ENCODE data around the gene USPL1. TPM values are rescaled to one million over a fixed set of nuclear protein-coding genes. Genes with fewer than 3 reads are reported as not detected.
A peak's percentile ranks its signal among the peaks of the same experiment; 100 is the strongest.

The USPL1 gene
- total and polyA plus RNA-seq, 2 experiments from 2014 or later: 9.5 to 22.0 TPM

DNA sequence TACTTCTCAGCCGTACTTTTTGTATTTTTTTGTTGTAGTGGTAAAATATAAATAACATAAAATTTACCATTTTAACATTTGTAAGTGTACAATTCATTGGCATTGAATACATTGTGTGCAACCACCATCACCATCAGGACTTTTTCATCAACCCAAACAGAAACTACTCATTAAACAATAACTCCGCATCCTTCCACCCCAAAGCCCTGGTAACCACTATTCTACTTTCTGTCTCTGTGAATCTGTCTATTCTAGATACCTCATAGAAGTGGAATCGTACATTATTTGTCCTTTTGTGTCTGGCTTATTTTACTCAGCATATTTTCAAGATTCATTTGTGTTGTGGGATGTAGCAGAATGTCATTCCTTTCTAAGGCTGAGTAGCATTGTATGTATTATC lies 38.5 kb downstream of the USPL1 start:
- H2AFZ ChIP-seq: no peak overlapping the region
- TF ChIP-seq EZH2 (IDR thresholded peaks at IDR 0.05; ENCODE audit: borderline replicate concordance) (no peak), EZH2phosphoT487 (IDR thresholded peaks at IDR 0.05; ENCODE audit: low read depth, severe bottlenecking, unreplicated experiment) (no peak)
- TF ChIP-seq, protein P1, sequence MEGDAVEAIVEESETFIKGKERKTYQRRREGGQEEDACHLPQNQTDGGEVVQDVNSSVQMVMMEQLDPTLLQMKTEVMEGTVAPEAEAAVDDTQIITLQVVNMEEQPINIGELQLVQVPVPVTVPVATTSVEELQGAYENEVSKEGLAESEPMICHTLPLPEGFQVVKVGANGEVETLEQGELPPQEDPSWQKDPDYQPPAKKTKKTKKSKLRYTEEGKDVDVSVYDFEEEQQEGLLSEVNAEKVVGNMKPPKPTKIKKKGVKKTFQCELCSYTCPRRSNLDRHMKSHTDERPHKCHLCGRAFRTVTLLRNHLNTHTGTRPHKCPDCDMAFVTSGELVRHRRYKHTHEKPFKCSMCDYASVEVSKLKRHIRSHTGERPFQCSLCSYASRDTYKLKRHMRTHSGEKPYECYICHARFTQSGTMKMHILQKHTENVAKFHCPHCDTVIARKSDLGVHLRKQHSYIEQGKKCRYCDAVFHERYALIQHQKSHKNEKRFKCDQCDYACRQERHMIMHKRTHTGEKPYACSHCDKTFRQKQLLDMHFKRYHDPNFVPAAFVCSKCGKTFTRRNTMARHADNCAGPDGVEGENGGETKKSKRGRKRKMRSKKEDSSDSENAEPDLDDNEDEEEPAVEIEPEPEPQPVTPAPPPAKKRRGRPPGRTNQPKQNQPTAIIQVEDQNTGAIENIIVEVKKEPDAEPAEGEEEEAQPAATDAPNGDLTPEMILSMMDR (IDR thresholded peaks at IDR 0.05; ENCODE audit: poor library complexity): no peak
- no peaks in the 10 kb centered on the region for H3K36me3 ChIP-seq (replicated peaks; ENCODE audit: insufficient read depth, low read depth)
- H3K4me3 ChIP-seq: no peak overlapping the region
- H3K9me2 ChIP-seq (replicated peaks; ENCODE audit: insufficient read depth): no peaks in the 10 kb centered on the region
- no peaks in the 10 kb centered on the region for H4K20me1 ChIP-seq (ENCODE audit: insufficient read depth, poor library complexity, severe bottlenecking)
- 92% methylated on average over 3 of the region's 3 CpGs for WGBS (ENCODE audit: low lambda C conversion rate, missing lambda C conversion rate)
- H3K27me3 ChIP-seq: no peaks in the 10 kb centered on the region
- H3K79me2 ChIP-seq: no peaks in the 10 kb centered on the region
- H3K4me2 ChIP-seq: no peak overlapping the region
- H3K4me1 ChIP-seq (ENCODE audit: insufficient read depth): peaks cover 8% of the 10 kb centered on the region
- DNase-seq (ENCODE audit: low spot score): no peak
- H3K27ac ChIP-seq: no peak overlapping the region
- no peaks in the 10 kb centered on the region for H3K9me3 ChIP-seq (ENCODE audit: low read depth)

DNA sequence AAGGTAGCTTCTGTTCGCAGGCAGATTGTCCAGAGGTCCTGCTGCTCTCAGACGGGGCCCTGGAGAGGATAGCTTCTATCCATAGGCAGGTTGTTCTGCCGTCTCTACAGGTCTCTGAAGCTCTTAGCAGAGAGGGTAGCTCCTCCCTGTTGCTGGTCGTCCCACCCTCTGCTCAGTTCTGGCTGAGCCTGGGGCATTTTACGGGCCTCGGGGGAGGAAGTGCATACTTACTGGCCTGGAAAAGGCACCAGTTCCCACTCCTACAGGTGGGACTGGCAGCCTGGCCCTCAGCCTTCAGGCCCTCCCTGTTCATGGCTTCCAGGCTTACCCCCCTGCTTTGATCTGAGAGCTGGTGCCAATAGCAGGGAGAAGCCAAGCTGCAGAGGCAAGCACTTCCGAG lies 42.3 kb downstream of the USPL1 start:
- TF ChIP-seq EZH2phosphoT487 (IDR thresholded peaks at IDR 0.05; ENCODE audit: low read depth, severe bottlenecking, unreplicated experiment): no peak
- TF ChIP-seq, protein P1 (IDR thresholded peaks at IDR 0.05; ENCODE audit: poor library complexity): no peak
- Histone ChIP-seq H3K27me3 (no peaks in the 10 kb centered on the region), H3K9me3 (ENCODE audit: low read depth) (no peaks in the 10 kb centered on the region), H3K79me2 (no peaks in the 10 kb centered on the region), H3K27ac (no peak overlapping the region), H3K36me3 (replicated peaks; ENCODE audit: insufficient read depth, low read depth) (no peaks in the 10 kb centered on the region), H2AFZ (no peak overlapping the region), H3K4me3 (no peak overlapping the region), H3K9me2 (replicated peaks; ENCODE audit: insufficient read depth) (no peaks in the 10 kb centered on the region), H4K20me1 (ENCODE audit: insufficient read depth, poor library complexity, severe bottlenecking) (no peaks in the 10 kb centered on the region), H3K4me1 (ENCODE audit: insufficient read depth) (peaks cover 11% of the 10 kb centered on the region), H3K4me2 (peak overlapping the region; percentile 11)
- DNase-seq (ENCODE audit: low spot score): peak; percentile 24
- 26% methylated on average over 7 of the region's 7 CpGs for WGBS (ENCODE audit: low lambda C conversion rate, missing lambda C conversion rate)

DNA sequence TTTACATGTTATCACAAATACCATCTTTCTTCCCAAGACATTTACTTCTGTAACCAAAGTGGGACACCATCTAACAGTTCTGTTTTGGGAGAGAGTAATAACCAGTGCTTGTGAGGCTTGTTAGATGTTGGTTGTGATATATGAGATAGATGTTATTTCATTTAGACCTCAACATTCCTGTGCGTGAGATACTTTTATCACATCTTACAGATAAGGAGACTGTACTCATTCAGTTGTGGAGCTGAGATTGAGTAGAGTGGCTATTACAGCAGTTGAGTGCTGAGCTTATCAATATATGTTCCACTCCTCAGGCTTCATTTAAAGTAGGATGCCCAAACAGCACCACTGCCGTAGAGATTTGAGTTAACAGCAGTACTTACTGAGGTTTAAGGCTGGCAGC lies 43.1 kb downstream of the USPL1 start:
- DNase-seq (ENCODE audit: low spot score): no peak
- no peaks in the 10 kb centered on the region for H3K9me2 ChIP-seq (replicated peaks; ENCODE audit: insufficient read depth)
- no peak overlapping the region for H3K27ac ChIP-seq
- peaks cover 11% of the 10 kb centered on the region for H3K4me1 ChIP-seq (ENCODE audit: insufficient read depth)
- H3K9me3 ChIP-seq (ENCODE audit: low read depth): no peaks in the 10 kb centered on the region
- H3K4me2 ChIP-seq: no peak overlapping the region
- H4K20me1 ChIP-seq (ENCODE audit: insufficient read depth, poor library complexity, severe bottlenecking): no peaks in the 10 kb centered on the region
- H3K4me3 ChIP-seq: no peak overlapping the region
- H3K36me3 ChIP-seq (replicated peaks; ENCODE audit: insufficient read depth, low read depth): no peaks in the 10 kb centered on the region
- TF ChIP-seq EZH2phosphoT487 (IDR thresholded peaks at IDR 0.05; ENCODE audit: low read depth, severe bottlenecking, unreplicated experiment) (no peak), EZH2 (IDR thresholded peaks at IDR 0.05; ENCODE audit: borderline replicate concordance) (no peak)
- TF ChIP-seq, protein P1 (IDR thresholded peaks at IDR 0.05; ENCODE audit: poor library complexity): no peak
- H2AFZ ChIP-seq: no peak overlapping the region
- H3K79me2 ChIP-seq: no peaks in the 10 kb centered on the region
- WGBS (ENCODE audit: low lambda C conversion rate, missing lambda C conversion rate): 43% methylated on average over 2 of the region's 2 CpGs
- H3K27me3 ChIP-seq: no peaks in the 10 kb centered on the region
